ENCODE measurements around the gene SPRY1. TPM values are rescaled to one million over a fixed set of nuclear protein-coding genes. Genes with fewer than 3 reads are reported as not detected.

SPRY1 gene
- total RNA-seq, 2 donors from 2014 or later, result 40.0 to 118 TPM

DNA sequence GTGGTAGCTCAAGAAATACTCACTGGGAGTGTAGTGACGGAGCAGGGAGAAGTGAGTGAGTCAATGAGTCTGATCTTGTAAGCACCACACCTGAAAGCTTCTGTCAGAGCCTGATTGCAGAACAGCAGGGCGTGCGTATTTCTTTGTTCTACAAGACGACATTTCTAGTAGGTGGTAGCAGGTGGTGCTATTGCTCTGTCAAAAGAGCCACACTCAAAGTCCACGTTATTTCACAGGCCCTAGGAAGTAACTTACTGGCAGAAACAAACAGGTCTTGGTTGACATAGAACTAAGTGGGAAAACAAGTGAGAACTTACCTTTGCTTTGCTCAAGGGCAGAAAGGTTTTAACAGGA lies 46.4 kb upstream of the SPRY1 start:
- WGBS, 2 donors, result 47 to 51% methylated on average over 5 of the region's 5 CpGs
- intact Hi-C loops (cut with DNase I), result no loop called here
- Histone ChIP-seq H3K4me3 (no peak overlapping the region), H3K9me3 (no peaks in the 10 kb centered on the region), H3K4me1 (peaks cover 12% of the 10 kb centered on the region), H3K36me3 (replicated peaks in 1 of 2; ENCODE audit: insufficient read depth in 1 of 2, low read depth in 2 of 2) (no peaks in the 10 kb centered on the region), H3K27me3 (no peaks in the 10 kb centered on the region), H3K27ac (no peak overlapping the region)
- DNase-seq, result peak in 3 of 4 donors; percentile 22 to 37 (median 36)
- ATAC-seq, result no peak
- no peak for TF ChIP-seq POLR2A (IDR thresholded peaks at IDR 0.05)
- TF ChIP-seq, protein P1, sequence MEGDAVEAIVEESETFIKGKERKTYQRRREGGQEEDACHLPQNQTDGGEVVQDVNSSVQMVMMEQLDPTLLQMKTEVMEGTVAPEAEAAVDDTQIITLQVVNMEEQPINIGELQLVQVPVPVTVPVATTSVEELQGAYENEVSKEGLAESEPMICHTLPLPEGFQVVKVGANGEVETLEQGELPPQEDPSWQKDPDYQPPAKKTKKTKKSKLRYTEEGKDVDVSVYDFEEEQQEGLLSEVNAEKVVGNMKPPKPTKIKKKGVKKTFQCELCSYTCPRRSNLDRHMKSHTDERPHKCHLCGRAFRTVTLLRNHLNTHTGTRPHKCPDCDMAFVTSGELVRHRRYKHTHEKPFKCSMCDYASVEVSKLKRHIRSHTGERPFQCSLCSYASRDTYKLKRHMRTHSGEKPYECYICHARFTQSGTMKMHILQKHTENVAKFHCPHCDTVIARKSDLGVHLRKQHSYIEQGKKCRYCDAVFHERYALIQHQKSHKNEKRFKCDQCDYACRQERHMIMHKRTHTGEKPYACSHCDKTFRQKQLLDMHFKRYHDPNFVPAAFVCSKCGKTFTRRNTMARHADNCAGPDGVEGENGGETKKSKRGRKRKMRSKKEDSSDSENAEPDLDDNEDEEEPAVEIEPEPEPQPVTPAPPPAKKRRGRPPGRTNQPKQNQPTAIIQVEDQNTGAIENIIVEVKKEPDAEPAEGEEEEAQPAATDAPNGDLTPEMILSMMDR (IDR thresholded peaks at IDR 0.05), result peak in 4 of 7 experiments; percentile 14 to 54 (median 34)

DNA sequence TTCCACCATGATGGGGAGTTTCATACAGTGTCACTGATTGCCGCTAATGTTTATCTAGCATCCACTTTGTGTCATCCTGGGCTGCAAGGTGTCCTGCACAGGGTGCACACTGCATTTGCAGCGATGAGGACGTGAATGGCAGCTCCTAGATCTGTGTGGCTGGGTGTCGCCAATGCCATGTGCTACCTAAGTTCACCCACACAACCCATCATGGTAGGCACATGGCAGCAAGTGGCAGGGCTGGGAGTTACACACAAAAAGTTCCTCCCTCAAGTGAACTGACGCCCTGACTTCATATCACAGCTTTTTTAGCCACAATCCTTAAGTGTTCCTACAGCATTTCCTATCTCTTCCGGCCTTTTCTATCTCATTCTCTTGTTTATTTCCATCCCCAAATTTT lies 45.9 kb upstream of the SPRY1 start:
- H3K36me3 ChIP-seq (replicated peaks in 1 of 2; ENCODE audit: insufficient read depth in 1 of 2, low read depth in 2 of 2), result no peaks in the 10 kb centered on the region
- no peak for TF ChIP-seq POLR2A (IDR thresholded peaks at IDR 0.05)
- TF ChIP-seq, protein P1 (IDR thresholded peaks at IDR 0.05), result no peak
- H3K4me3 ChIP-seq, result no peak overlapping the region
- no peak for ATAC-seq
- H3K4me1 ChIP-seq, result peaks cover 12% of the 10 kb centered on the region
- no peak for DNase-seq
- intact Hi-C loops (cut with DNase I), result no loop called here
- no peaks in the 10 kb centered on the region for H3K9me3 ChIP-seq
- H3K27ac ChIP-seq, result no peak overlapping the region
- WGBS, 2 donors, result 86 to 94% methylated on average over 6 of the region's 6 CpGs
- H3K27me3 ChIP-seq, result no peaks in the 10 kb centered on the region

DNA sequence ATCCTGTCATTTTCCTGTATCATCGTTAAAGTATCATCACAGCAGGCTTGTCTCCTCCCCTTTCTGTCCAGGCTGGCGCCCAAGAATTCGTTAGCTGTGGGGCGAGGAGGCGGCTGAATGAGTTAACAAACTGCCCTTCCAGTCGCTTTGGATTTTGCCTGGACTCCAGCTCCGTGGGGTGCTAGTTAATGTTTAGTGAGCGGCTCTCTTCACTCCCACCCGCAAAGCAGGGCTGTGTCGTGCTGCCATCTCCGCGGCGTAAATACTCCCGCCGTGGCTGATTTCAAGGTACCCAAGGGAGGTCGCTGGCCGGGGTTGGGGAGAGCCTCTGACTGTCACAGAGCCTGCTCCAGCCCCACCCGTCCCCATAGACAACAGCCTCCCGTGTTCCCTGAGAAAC lies 44.9 kb upstream of the SPRY1 start:
- H3K27ac ChIP-seq, result peak overlapping the region; percentile 12 to 71 (median 44)
- DNase-seq (peak; percentile 59 to 71 (median 60)), ATAC-seq (peak; percentile 92)
- intact Hi-C loops (cut with DNase I), result no loop called here
- no peaks in the 10 kb centered on the region for H3K36me3 ChIP-seq (replicated peaks in 1 of 2; ENCODE audit: insufficient read depth in 1 of 2, low read depth in 2 of 2)
- no peak overlapping the region for H3K4me3 ChIP-seq
- TF ChIP-seq, protein P1 (IDR thresholded peaks at IDR 0.05), result no peak
- TF ChIP-seq POLR2A (IDR thresholded peaks at IDR 0.05), result peak in 2 of 3 donors; percentile 16 to 47
- no peaks in the 10 kb centered on the region for H3K9me3 ChIP-seq
- H3K27me3 ChIP-seq, result no peaks in the 10 kb centered on the region
- WGBS, 2 donors, result 51 to 58% methylated on average over 17 to 19 of the region's 19 CpGs
- peaks cover 12% of the 10 kb centered on the region for H3K4me1 ChIP-seq

DNA sequence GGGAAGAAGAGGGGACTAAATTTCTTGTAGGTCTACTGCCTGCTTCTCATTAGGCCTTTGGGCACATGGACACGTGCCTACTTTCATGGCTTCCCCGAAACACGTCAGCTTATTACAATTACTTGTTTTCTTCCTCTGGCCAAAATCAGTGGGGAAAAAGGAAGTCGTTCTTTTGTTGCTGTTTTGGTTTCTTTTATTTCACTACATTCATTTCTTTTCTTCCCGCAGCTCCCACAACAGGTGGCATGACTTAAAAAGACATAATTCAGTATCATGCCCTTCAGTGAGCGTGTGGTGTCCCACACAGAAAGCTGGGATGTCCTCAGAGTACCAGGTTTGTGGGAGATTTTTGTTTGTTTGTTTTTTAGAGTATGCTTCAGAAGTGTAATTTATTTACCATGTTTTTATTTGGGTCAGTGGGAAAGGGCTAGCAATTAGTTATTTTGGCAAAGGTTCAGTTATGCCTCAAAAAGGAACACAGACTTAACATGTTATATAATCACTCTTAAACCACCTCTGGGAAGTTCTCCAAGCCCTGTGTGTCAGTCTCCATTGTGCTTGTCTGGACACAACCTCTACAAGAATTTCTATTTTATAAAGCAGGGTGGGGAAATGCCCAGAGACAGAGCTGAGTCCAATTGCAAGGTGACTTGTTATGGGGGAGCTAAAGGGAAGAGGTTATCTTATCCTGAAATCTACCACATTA lies 44.2 kb upstream of the SPRY1 start:
- peak; percentile 31 for ATAC-seq
- H3K27ac ChIP-seq, result peak overlapping the region in 3 of 4 donors; percentile 23 to 71 (median 66)
- DNase-seq, result peak in 2 of 4 donors; percentile 16 to 34

More for the DNA sequence above, 44.2 kb upstream of the SPRY1 start:
- WGBS, 2 donors, result 38 to 44% methylated on average over 6 of the region's 6 CpGs
- Histone ChIP-seq H3K4me3 (no peak overlapping the region), H3K27me3 (no peaks in the 10 kb centered on the region), H3K4me1 (peaks cover 12% of the 10 kb centered on the region), H3K9me3 (no peaks in the 10 kb centered on the region), H3K36me3 (replicated peaks in 1 of 2; ENCODE audit: insufficient read depth in 1 of 2, low read depth in 2 of 2) (no peaks in the 10 kb centered on the region)
- TF ChIP-seq, protein P1 (IDR thresholded peaks at IDR 0.05), result no peak
- TF ChIP-seq POLR2A (IDR thresholded peaks at IDR 0.05), result no peak
- intact Hi-C loops (cut with DNase I), result no loop called here

All from body of pancreas (tissue), 4 donors.